Activated CD8-positive, alpha-beta T cell treated with anti-CD3 and anti-CD28 coated beads for 36 hours (primary cell): ENCODE data around the gene FKBP2. TPM values are rescaled to one million over a fixed set of nuclear protein-coding genes. Genes with fewer than 3 reads are reported as not detected.

Experiments used
- ATAC-seq: fragments of 200-7000 bp; cut with Tn5 transposase; one replicate; pipeline ENCODE4 v1.10.0; 2021; ENCODE audit warnings: mild to moderate bottlenecking, moderate library complexity
- CTCF ChIA-PET: fragments of 350-600 bp; sonication (Branson Sonifier 250); formaldehyde crosslinking; loops from one replicate; lab custom pipeline; 2021; ENCODE audit warnings: antibody characterized with exemption; lab: Charles Lee
- POLR2A ChIA-PET: fragments of 350-600 bp; sonication (Branson Sonifier 250); formaldehyde crosslinking; loops from one replicate; lab custom pipeline; 2021; ENCODE audit warnings: antibody characterized with exemption; lab: Charles Lee
- DNase-seq: peaks from one replicate; pipeline ENCODE4 v3.0.0-alpha.2; 2020
- H3K27ac Mint-ChIP-seq: one replicate; pipeline ENCODE4 v1.8.0; 2021; ENCODE audit warnings: mild to moderate bottlenecking, mixed read lengths
- H3K27me3 Mint-ChIP-seq: one replicate; pipeline ENCODE4 v1.8.0; 2021; ENCODE audit warnings: mixed read lengths
- H3K36me3 Mint-ChIP-seq: one replicate; pipeline ENCODE4 v1.8.0; 2021; ENCODE audit warnings: low read depth, mixed read lengths
- H3K4me1 Mint-ChIP-seq: one replicate; pipeline ENCODE4 v1.8.0; 2021; ENCODE audit warnings: low read depth, mixed read lengths
- H3K4me3 Mint-ChIP-seq: one replicate; pipeline ENCODE4 v1.8.0; 2021; ENCODE audit warnings: mild to moderate bottlenecking, moderate library complexity, mixed read lengths
- H3K9me3 Mint-ChIP-seq: one replicate; pipeline ENCODE4 v1.8.0; 2021; ENCODE audit warnings: mixed read lengths
- CTCF ChIP-seq: fragments of 200-600 bp; IDR thresholded peaks from one replicate; pipeline ENCODE4 v1.8.0; 2022; ENCODE audit warnings: antibody characterized with exemption, mild to moderate bottlenecking
- intact Hi-C: fragments of 100-400 bp; cut with micrococcal nuclease; formaldehyde crosslinking; loops from one replicate; pipeline ENCODE4 v1.10.0; 2022
- total RNA-seq, 2 experiments: library from RNA; stranded (reverse); gene quantifications; one replicate each; pipeline ENCODE4 v1.2.3, GENCODE V29; 2021

FKBP2 gene
- total RNA-seq, 2 experiments from 2014 or later, result 23.5 to 26.9 TPM

- TF ChIP-seq CTCF, result peak; percentile 73
Observed at GRCh38 chr11:64251016-64251752, 10.3 kb downstream of the FKBP2 start, which contains the start of gene PLCB3. Gene PLCB3 (plus strand): TSS chr11:64251530. CDS start chr11:64251650, 120 bp downstream.

GRCh38 chr11:64251753-64252002 is 10.8 kb downstream of the FKBP2 start:
- intact Hi-C loops, result no loop called here
- peaks cover 16% of the 10 kb centered on the region for H3K4me1 Mint-ChIP-seq
- ChIA-PET POLR2A (interaction anchor here (1.0 to 10.0 kb wide), 4 partner anchors 18 to 47 kb away, joined by 3 to 132 read pairs (median 4); partner anchors contain the start of gene FERMT3), CTCF (interaction anchor here (0.6 to 5.3 kb wide), 16 partner anchors 9 to 103 kb away, joined by 3 to 42 read pairs (median 5); partner anchors contain the start of genes CATSPERZ, FERMT3, PRDX5 and TRMT112)
- TF ChIP-seq CTCF, result no peak
- H3K27ac Mint-ChIP-seq, result no peak overlapping the region
- ATAC-seq (no peak), DNase-seq (no peak)
- peaks cover 2% of the 10 kb centered on the region for H3K36me3 Mint-ChIP-seq
- H3K9me3 Mint-ChIP-seq, result no peaks in the 10 kb centered on the region
- H3K4me3 Mint-ChIP-seq, result peak overlapping the region; percentile 90
- H3K27me3 Mint-ChIP-seq, result no peaks in the 10 kb centered on the region

More at GRCh38 chr11:64251016-64251752, 10.3 kb downstream of the FKBP2 start, which contains the start of gene PLCB3:
- intact Hi-C loops, result no loop called here
- CTCF ChIA-PET, result interaction anchor here (0.6 to 5.3 kb wide), 25 partner anchors 8 to 249 kb away, joined by 3 to 42 read pairs (median 4); partner anchors contain the start of genes BAD, CATSPERZ, FERMT3 and FKBP2
- POLR2A ChIA-PET, result interaction anchor here (0.5 to 10.0 kb wide), 11 partner anchors 9 to 53 kb away, joined by 3 to 132 read pairs (median 3); partner anchors contain the start of genes FERMT3 and FKBP2
- H3K27me3 Mint-ChIP-seq, result no peaks in the 10 kb centered on the region
- peaks cover 16% of the 10 kb centered on the region for H3K4me1 Mint-ChIP-seq
- peaks cover 2% of the 10 kb centered on the region for H3K36me3 Mint-ChIP-seq
- peak; percentile 53 for DNase-seq
- peak within 1 kb of the TSS; percentile 90 for H3K4me3 Mint-ChIP-seq
- peak within 1 kb of the TSS; percentile 71 for H3K27ac Mint-ChIP-seq
- H3K9me3 Mint-ChIP-seq, result no peaks in the 10 kb centered on the region
- peak; percentile 74 for ATAC-seq

GRCh38 chr11:64252003-64252872 is 11.3 kb downstream of the FKBP2 start:
- intact Hi-C loops, result no loop called here
- DNase-seq (no peak), ATAC-seq (no peak)
- Mint-ChIP-seq H3K4me1 (peaks cover 16% of the 10 kb centered on the region), H3K9me3 (no peaks in the 10 kb centered on the region), H3K36me3 (peaks cover 2% of the 10 kb centered on the region), H3K27me3 (no peaks in the 10 kb centered on the region), H3K4me3 (peak overlapping the region; percentile 90), H3K27ac (no peak overlapping the region)
- ChIA-PET CTCF (interaction anchor here (0.6 to 5.3 kb wide), 16 partner anchors 9 to 103 kb away, joined by 3 to 42 read pairs (median 5); partner anchors contain the start of genes CATSPERZ, FERMT3, PRDX5 and TRMT112), POLR2A (interaction anchor here (1.0 to 10.0 kb wide), 4 partner anchors 17 to 48 kb away, joined by 3 to 132 read pairs (median 4); partner anchors contain the start of gene FERMT3)
- peak; percentile 31 for TF ChIP-seq CTCF

GRCh38 chr11:64253043-64253442 is 12.1 kb downstream of the FKBP2 start:
- no peak overlapping the region for H3K27ac Mint-ChIP-seq
- TF ChIP-seq CTCF, result no peak
- ChIA-PET CTCF (interaction anchor here (0.7 to 5.3 kb wide), 6 partner anchors 10 to 51 kb away, joined by 3 to 35 read pairs (median 12); no protein-coding TSS in a partner anchor), POLR2A (interaction anchor here (1.7 to 10.0 kb wide), 3 partner anchors 15 to 46 kb away, joined by 5 to 132 read pairs (median 11); partner anchors contain the start of gene FERMT3)
- H3K27me3 Mint-ChIP-seq, result no peaks in the 10 kb centered on the region
- H3K9me3 Mint-ChIP-seq, result no peaks in the 10 kb centered on the region
- H3K36me3 Mint-ChIP-seq, result peaks cover 2% of the 10 kb centered on the region
- no peak for DNase-seq
- H3K4me3 Mint-ChIP-seq, result peak overlapping the region; percentile 18
- intact Hi-C loops, result no loop called here
- no peak for ATAC-seq
- peaks cover 14% of the 10 kb centered on the region for H3K4me1 Mint-ChIP-seq
